OCI-LY1 (cell line): ENCODE measurements around the gene BPTF.

Experiments
- CTCF ChIP-seq: fragments of 200-600 bp; sonication (generic), shearing (Covaris generic); IDR thresholded peaks from 2 replicates; pipeline ENCODE4 v1.5.1; 2017; ENCODE audit warnings: mild to moderate bottlenecking, antibody characterized with exemption, low read length, moderate library complexity, mixed read lengths
- EZH2 ChIP-seq: fragments of 200-600 bp; sonication (generic), shearing (Covaris generic); IDR thresholded peaks from 2 replicates; pipeline ENCODE4 v1.8.0; 2017; ENCODE audit warnings: borderline replicate concordance, mixed run types, mild to moderate bottlenecking, antibody characterized with exemption, low read length, moderate library complexity, mixed read lengths

GRCh38 chr17:67980456-67980855, 155.2 kb downstream of the BPTF start:
- TF ChIP-seq CTCF (no peak), EZH2 (no peak)
